NCI-H2081 (cell line): ENCODE results near the gene ETS2.

Experiments used
- DNase-seq, 2 experiments: peaks; one replicate each; lab custom pipeline; 2025; lab: John Stamatoyannopoulos, UW

Gene ETS2

GRCh38 chr21:38777531-38777930 is 28.2 kb upstream of the ETS2 start:
- DNase-seq, result no peak

GRCh38 chr21:38780879-38781278 is 24.9 kb upstream of the ETS2 start:
- DNase-seq, result no peak

GRCh38 chr21:38784458-38785266 is 21.1 kb upstream of the ETS2 start:
- no peak for DNase-seq

GRCh38 chr21:38785483-38785882 is 20.2 kb upstream of the ETS2 start:
- no peak for DNase-seq

- DNase-seq, result no peak
These were observed 18.7 kb upstream of the ETS2 start for GRCh38 chr21:38787016-38787415.

GRCh38 chr21:38787461-38788274 is 18.1 kb upstream of the ETS2 start:
- DNase-seq, result no peak

GRCh38 chr21:38788275-38788905 is 17.3 kb upstream of the ETS2 start:
- DNase-seq, result no peak

- no peak for DNase-seq
These were observed 16.5 kb upstream of the ETS2 start for GRCh38 chr21:38789275-38789674.

- no peak for DNase-seq
These were observed 15.7 kb upstream of the ETS2 start for GRCh38 chr21:38790059-38790458.

- DNase-seq, result no peak
These were observed 14.8 kb upstream of the ETS2 start for GRCh38 chr21:38790961-38791360.

GRCh38 chr21:38792676-38793459 is 12.9 kb upstream of the ETS2 start:
- no peak for DNase-seq

- DNase-seq, result no peak
These were observed 11.6 kb upstream of the ETS2 start for GRCh38 chr21:38793926-38794713.

- DNase-seq, result no peak
These were observed 10.8 kb upstream of the ETS2 start for GRCh38 chr21:38794978-38795377.

- DNase-seq, result no peak
These were observed 10.3 kb upstream of the ETS2 start for GRCh38 chr21:38795475-38795874.

GRCh38 chr21:38796424-38796823 is 9.3 kb upstream of the ETS2 start:
- no peak for DNase-seq

- no peak for DNase-seq
These were observed 8.3 kb upstream of the ETS2 start for GRCh38 chr21:38797470-38797869.

- DNase-seq, result no peak
These were observed 7.6 kb upstream of the ETS2 start for GRCh38 chr21:38798081-38798480.

GRCh38 chr21:38798481-38798882 is 7.2 kb upstream of the ETS2 start:
- no peak for DNase-seq

GRCh38 chr21:38800046-38800758 is 5.5 kb upstream of the ETS2 start:
- DNase-seq, result no peak

GRCh38 chr21:38800924-38801744 is 4.6 kb upstream of the ETS2 start:
- no peak for DNase-seq
